Tibial nerve (tissue), 4 donors: ENCODE results near the gene NPPA.

ENCODE experiments used
- CTCF ChIP-seq, 5 experiments: fragments of 200-600 bp in 3 of 5; fragments of 450-650 bp in 2 of 5; sonication (generic) in 3 of 5; IDR thresholded peaks; one replicate each; pipeline ENCODE4 v1.5.1; 2016 to 2019; ENCODE audit warnings: antibody characterized with exemption in 5 of 5, mild to moderate bottlenecking in 3 of 5, moderate library complexity in 2 of 5
- EP300 ChIP-seq, 2 donors: sonication (generic); formaldehyde crosslinking; IDR thresholded peaks; one replicate each; pipeline ENCODE4 v1.6.1; 2017; ENCODE audit warnings: antibody characterized with exemption in 2 of 2, mild to moderate bottlenecking in 1 of 2
- POLR2A ChIP-seq, 2 donors: fragments of 450-650 bp; IDR thresholded peaks; one replicate each; pipeline ENCODE4 v1.6.1; 2017; ENCODE audit warnings: antibody characterized with exemption in 2 of 2, mild to moderate bottlenecking in 2 of 2, moderate library complexity in 2 of 2

GRCh38 chr1:11891433-11892186 is 44.0 kb upstream of the NPPA start:
- no peak for TF ChIP-seq CTCF (IDR thresholded peaks at IDR 0.05)
- TF ChIP-seq POLR2A (IDR thresholded peaks at IDR 0.05): no peak
- TF ChIP-seq EP300 (IDR thresholded peaks at IDR 0.05): no peak
